Activated CD8-positive, alpha-beta memory T cell treated with anti-CD3 and anti-CD28 coated beads for 4 hours (primary cell): Measurements from ENCODE around the gene CAPSL.
"Not testable (repeated sequence)": the region's sequence is repeated elsewhere in the genome, so short reads cannot be mapped to it uniquely, and the experiment has no call there.

Source experiments
- DNase-seq, 2 donors: peaks; one replicate each; pipeline ENCODE4 v3.0.0-alpha.2; 2020; ENCODE audit warnings: low read depth in 2 of 2

The CAPSL gene

DNA sequence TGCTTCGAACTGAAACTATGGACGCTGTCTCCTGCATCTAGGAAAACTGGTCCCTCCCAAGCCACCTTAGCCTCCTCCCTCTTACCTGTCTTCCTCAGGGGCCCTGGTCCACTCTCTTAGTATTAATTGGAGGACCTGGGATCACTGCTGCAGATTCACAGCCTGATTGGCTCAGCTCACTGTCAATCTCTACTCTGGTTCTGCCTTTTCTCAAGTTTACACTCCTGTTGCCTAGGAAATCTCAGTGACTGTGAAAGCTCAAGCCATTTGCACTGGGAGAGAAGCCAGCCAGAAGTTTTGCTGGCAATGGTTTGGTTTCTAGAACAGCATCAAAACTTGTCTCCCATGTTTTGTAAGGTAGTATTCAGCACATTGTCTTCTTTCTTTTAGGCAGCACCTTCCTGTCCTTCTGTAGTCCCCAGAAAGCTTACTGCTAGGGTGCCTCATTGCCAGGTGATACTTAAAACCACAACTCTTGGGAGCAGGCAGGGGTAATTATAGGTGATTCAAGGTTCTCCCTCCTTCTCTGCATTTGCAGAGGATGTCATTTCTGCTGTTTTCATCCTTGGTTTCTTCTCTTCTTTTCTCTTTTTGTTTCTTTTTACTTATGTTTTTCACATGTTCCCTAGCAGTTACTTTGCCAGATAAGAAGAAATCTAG lies at the start of gene CAPSL:
Gene CAPSL (minus strand): TSS at position 55 of the 660 bp plus-strand sequence. CDS start 17,502 bp downstream, outside the sequence.
- DNase-seq: no peak

DNA sequence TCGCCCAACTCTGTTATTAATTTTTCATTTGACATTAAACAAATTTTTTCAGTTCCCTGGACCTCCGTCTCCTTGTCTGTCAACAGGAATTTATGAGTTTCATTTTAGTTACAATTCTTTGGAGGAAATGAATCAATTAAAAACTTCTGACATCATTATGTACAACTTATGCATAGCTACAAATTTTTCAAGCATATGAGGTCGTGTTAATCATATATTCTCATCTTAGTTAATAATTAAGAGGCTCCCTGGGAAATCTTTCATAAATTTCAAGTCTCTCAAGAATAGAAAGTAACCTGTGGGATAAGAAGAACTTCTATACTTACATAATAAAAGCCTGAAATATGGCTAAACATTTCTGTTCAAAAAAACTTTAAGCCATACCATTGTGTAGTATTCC lies 49.4 kb upstream of the CAPSL start:
- DNase-seq: no peak

DNA sequence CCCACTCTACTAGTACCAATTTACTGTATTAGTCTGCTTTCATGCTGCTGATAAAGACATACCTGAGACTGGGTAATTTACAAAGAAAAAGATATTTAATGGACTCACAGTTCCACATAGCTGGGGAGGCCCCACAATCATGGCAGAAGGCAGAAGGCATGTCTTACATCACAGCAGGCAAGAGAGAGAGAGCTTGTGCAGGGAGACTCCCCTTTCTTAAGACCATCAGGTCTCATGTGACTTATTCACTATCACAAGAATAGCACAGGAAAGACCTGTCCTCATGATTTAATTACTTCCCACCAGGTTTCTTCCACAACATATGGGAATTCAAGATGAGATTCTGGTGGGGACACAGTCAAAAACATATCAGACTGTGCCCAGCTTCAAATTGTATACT lies 41.3 kb upstream of the CAPSL start:
- no peak for DNase-seq

DNA sequence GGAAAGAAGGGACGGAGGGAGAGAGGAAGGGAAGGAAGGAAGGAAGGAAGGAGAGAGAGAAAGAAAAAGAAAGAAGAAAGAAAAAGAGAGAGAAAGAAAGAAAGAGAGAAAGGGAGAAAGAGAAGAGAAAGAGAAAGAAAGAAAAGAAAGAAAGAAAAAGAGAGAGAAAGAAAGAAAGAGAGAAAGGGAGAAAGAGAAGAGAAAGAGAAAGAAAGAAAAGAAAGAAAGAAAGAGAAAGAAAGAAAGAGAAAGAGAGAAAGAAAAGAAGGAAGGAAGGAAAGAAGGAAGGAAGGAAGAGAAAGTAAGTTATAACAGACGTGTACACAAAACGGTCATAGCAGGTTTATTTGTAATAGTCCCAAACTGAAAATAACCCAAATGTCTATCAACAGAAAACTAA lies 38.4 kb upstream of the CAPSL start:
- DNase-seq: not testable (repeated sequence)

DNA sequence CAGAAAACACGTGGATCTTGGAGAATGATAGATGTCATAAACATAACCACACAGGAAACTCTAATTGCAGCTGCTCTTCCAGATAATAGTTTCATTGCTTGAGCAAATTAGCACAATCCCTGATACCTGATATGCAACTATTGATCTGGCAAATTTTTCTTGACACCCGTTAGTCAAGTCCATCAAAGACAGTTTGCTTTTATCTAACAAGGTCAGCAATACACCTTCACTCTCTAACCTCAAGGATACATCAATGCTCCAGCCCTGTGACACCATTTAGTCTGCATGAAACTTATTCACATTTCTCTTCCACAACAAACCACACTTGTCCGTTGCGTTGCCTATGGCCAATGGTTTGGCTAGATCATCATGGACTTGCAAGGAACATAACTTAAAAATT lies 36.1 kb upstream of the CAPSL start:
- DNase-seq: no peak

DNA sequence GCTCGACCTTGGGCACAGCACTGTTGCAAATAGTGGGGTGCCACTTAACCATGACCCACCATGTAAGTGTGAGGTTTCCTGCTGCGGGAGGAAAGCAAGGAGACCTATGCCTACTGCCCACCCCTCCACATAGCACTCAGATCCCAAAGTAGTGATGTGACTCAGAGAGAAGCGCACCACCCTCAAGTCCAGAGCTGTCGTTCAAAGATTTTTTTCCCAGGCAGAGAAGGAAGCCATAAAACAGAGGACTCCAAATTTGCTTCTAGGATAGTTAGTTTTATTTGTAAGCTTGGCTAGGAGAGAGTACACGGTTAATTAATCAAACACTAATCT lies 33.4 kb upstream of the CAPSL start:
- no peak for DNase-seq

DNA sequence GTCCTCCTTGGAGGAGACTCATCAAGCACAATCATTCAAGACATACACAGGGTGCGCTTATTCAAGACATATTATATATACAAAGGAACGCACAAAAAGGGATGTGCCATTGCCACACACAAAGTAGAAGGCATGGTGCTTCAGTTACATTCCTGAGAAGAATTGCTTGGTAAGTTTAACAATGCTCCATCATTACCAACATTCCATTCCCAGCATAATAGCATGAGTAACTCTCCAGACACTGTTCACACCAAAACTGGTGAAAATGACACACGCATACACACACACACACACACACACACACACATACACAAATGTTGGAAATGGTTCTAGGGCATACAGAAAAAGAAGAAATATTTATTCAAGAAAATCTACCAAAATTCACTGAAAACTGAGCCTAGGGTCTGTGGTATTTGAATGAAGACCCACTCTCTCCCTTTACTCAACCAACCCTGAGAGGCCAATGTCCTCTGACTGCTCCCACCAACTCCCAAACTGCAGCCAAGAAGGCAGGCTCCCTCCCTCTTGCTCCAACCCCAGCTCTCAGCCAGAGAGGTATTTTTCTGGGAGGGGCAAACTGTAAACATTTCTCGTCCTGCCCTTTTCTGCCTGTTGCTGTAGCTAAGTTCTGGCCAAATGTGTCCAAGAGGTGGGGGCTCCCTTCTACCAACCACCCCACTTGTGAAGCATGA lies 32.9 kb upstream of the CAPSL start:
- no peak for DNase-seq

DNA sequence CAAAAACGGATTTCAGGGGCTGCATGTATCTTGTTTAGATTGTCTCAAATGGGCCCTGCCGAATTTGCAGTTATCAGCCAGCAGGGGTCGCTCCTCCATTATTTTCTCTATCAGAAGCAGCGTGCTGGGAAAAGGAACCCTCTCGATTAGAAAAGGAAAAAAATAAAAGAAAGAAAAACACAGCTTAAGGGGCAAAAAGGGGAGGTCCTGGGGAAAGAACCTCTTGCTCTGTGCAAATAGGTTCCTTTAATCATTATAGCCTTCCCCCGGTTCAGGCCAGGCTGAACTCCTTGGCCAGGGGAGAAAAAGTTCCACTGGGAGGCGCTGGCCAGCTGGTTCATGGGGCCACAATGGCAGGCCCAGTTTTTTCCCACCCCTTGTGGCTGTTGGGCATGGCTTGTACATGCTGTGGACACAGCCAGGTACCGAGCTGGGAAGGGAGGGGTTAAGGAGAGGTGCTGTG lies 25.0 kb upstream of the CAPSL start:
- no peak for DNase-seq

DNA sequence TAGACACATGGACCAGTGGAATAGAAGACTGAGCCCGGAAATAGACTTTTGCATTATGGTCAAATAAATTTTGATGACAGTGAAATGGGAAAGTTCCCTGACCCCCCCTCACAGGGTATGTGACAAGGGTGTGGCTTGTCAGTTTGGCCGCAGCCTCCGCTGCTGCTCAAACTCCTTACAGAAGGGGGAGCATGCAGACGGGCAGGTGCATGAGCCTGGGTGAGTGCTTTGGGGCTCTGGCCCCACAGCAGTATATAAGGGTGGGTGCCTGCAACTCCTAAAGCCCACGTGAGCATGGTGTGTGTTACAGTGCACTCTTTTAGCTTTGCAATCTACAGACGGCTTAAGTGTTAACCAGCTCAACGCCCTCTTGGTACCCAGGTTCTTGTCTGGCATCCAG lies 21.9 kb upstream of the CAPSL start:
- no peak for DNase-seq

DNA sequence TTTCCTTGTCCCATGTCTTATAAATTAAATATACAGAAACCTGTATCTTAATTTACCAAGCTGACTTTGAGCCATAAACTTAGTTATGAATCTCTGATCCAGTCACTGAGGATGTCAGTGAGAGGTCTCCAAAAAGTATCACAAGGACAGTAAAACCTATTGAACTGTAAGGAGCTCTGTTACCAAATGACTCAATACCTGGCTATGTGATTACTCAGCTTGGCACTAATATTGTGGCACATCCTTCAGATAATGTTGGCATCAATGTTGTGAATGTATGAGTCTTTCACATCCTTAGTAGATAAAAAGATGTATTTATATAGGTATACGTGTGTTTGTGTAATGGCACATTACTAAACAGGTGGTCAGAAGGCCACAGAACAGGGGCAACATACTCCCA lies 18.0 kb upstream of the CAPSL start:
- no peak for DNase-seq

DNA sequence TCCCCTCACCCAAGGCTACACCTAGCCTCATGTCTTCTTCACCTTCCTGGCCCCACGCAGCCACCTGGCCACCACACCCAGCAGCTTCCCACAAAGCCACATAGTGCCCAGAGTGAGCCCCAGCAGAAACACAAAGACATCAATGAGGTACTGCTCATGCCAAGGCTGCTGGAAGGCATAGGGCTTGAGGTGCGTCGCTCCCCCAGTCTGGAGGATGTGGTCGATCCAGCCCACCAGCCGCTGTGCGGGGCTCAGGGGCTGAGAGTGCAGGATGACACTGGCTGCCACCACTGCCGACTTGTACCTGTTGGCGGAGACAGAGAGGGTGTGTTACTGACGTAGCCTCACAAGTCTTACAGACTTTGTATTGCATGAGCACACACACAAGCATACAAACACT lies 15.8 kb upstream of the CAPSL start:
- DNase-seq: no peak

DNA sequence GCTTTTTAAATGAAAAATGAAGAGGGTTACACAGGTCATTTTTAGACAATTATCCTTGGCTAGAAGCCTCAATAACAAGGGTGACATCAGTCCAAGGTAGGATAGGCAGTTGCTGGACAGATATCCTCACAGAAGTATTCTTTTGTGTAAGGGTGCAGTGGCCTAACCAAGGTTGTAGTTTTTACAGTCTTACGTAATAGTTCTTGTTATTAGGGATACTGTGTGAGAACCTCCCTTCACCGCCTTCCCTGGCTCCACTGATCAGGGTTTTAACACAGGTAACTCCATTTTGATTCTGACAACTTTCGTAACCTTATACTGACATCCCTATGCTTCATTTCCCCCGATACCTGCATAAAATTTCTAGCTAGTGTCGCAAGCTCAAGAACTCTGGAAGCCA lies 8.7 kb upstream of the CAPSL start:
- DNase-seq: no peak

DNA sequence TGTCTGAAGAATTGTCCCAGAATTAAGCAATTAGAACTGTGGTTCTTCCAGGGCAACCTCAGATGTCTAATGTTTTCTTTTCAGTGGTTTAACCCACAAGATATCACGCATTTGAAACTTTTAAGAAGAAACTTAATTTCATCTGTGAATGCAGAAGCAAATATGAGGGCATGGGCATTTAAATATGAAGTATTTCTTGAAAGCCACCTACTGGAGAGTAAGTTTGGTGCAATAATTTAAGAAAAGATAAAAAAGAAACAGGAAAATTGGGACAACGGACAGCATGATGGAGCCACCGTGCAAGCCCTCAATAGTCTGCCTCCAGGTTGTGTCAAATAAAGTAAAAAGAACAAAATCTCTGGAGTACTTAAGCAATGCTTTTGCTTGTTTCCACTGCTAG lies 1.2 kb upstream of the CAPSL start:
- DNase-seq: no peak

DNA sequence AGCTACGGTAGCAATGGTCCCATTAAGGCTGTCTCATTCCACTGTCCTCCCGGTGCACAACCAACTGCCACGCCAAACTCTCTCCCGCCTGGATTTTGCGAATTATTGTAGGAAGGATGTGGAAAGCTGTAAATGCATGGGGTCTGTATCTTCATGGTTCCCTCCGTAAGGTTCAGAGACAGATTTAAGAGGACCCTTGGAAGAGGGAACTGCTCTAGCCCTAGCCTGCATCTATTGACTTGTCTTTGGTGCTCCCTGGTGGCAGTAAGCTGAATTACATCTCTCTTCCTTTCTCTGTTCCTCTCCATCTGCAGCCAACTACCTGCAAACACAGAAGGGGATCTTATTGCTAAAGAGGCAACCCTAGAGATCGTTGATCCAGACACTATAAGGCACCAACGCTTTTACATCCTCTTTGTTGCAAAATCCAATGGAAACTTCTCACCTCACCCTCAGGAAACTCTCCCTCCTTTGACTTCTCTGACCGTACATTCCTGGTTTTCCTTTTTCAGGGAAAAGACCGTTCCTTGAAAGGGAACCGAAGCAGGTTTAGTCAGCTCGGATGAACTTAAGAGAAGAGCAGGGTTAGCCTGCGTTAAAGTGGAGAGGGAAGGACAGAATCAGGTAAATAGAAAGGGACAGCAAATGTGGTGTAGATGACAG lies 11.9 kb downstream of the CAPSL start:
- DNase-seq: peak; percentile 22 to 29

DNA sequence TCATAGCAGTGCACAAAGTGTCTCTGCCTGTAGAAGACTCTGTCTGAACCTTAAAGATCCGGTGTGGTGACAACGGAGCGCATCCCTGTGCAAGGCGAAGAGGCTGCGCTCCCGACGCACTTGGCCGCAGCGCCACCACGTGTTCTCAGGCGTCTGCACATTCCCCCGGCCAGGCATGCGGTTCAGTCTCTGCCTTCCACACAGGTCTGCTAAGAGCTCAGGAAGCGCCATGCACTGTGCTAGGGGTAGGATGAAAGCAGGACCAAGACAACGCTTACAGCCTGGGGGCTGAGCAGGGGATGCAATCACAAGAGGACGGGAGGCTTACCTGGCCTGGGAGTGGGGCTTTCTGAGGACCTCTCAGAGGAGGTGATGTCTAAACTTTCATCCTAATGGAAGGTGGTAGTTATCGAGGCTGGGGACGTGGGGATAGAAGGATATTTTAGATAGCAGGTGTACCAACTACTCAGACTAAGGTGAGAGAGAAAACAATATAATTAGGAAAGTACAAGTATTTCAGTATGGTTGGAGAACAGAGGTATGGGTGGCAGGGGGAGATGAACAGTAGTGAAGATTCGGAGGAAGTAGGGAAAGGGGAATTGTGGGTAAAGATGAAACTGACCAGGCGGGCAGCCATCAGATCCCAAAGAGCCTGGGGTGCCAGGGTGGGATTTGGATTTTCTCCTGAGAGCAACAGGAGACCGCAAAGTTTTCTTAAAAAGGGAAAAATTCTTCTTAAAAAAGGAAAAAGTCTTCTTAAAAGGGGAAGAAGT lies 13.3 kb downstream of the CAPSL start:
- peak; percentile 70 to 74 for DNase-seq

DNA sequence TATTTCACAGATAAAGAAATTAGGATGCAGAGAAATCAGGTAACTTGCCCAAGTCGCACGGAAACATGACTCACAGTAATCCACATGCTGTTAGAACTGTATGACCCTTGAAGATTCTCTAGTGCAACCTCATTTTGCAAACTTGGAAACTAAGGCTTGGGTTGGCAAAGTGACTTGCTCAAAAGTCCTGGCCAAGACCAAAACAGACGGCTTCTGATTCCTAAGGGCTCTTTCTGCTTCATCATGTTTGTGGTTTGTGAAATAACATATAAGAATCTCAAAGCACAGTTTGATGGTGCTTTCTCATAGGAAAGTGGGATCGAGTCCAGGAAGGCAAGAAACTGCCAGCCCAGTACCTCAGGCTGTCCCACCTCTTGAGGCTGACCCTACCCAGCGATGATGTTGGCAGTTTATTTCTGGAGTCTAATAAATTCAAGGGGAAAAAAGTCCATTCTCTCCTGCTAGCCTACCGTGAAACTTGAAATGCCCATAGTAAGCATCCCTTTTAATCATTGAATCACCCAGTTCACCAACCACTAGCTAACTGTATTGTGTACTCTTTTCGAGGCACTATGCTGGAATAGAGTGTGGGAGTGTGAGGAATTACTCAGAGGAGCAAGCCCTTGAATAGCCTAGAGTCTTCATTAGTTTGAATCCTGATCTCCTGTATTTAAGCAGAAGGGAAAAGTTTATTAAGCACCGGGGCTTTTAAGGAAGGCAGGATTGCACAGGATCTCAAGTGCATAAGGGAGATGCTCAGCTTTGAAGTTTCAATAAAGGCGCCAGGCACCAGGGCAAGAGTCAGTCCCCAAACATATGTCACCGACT lies 14.1 kb downstream of the CAPSL start:
- DNase-seq: no peak

DNA sequence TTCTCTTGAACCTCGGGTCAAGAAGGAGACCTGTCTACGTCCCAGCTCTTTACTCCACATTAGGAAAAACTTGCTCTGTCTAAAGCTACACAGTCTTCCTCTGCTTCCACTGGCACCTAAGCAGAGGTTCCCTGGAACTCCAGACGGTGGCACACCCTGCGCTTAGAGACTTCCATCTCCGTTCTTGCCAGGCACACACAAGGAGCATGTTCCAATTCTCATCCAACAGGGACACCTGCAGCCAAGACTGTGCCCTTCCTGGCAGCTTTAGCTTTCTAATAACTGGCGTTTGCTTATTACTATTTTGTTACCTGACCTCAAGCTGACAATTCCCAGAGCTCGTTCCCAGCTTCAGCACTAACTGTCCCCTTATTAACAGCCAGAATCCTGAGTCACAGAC lies 16.0 kb downstream of the CAPSL start:
- DNase-seq: no peak

DNA sequence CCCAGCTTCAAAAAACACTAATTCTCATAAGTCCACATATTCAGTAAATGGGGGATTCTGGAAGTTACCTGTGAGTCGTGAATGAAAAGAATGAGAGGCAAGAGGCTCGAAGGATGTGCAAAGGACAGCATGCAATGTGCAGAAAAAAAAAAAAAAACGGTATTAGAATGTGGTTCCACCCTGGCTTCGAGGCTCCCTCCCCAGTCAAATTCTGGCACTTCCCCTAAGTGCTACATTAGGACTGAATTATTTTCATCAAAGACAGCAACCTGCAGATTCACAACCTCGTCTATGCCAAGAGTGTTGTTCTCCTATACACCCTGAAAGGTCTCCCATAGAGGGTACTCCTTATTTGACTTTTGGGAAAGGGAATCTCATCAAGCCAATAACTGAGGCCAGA lies 16.5 kb downstream of the CAPSL start:
- no peak for DNase-seq

DNA sequence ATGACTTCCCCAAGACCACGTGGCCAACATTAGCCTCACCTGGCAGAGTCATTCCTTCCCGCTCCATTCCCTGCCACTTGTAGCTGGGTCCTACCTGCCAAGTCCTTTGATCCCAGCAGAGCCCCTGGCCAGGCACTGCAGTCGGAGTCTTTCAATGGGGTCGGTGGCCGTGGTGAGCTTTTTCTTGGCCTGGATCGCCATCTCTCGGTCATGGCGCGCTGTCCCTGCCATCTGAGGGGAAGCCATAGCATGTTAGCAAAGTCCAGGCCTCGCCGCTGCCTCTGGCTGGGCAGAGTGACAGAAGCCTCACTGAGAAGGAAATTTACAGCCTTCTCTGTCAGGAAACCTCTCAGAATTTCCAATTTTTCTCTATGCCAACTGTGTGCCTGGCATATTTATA lies 17.5 kb downstream of the CAPSL start:
- no peak for DNase-seq

DNA sequence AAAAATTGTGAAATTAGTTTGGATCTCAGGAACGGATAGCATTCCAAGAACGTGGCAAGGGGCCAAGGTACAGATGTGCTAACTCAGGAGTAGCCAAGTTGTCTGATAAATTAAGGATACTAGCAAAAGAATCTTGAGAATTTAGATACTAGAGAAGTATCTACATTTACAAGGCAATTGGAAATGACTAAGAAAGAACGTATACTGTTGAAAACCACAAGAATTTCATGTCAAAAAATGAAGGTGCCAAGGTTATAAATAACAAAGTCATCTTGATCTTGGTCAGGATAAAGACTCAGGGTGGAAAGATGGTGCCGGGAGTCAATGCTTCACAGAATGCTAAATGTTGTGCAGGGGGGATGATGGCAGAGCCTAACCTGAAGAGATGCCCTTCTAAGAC lies 19.2 kb downstream of the CAPSL start:
- no peak for DNase-seq

DNA sequence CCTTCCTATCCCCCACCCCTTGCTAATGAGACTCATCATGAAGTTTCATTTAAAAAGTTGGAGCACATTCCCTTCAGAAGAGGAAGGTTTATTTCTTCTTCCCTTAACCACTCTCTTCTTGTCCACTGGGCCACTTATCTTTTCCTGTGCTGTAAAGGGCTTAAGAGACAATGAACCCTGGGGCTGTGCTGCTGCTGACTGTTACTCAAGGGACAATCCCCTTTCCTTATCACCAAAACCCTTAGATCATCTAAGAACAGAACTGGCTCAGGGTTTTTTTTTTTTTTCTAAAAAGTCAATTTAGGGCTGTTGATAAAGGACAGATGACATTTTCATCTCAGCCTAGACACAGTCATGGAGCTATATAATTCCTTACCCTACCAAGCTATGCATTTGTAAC lies 29.6 kb downstream of the CAPSL start:
- DNase-seq: no peak

DNA sequence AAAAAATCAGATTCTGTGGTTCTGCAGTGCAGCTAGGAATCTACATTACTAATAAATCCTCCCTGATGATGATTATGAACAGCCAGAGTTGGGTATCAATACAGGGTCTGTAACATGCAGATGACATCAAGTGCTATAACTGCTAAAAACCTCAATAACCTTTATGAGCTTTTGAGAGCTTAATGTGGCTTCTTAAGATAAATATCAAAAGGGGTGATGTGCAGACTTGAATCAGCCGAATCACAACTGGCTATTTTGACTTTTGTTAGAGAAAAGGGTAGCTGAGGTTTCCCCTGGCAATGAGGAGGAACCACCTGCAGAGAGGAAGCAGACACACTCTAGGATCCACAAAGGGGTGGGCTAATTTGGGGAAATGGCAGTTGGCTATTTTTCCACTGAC lies 30.2 kb downstream of the CAPSL start:
- DNase-seq: no peak
